GM12878 (cell line): ENCODE results near the gene BIRC5. TPM values are rescaled to one million over a fixed set of nuclear protein-coding genes. Genes with fewer than 3 reads are reported as not detected.

ENCODE experiments used
- BHLHE40 ChIP-seq, 2 experiments: fragments of 450-650 bp in 1 of 2; IDR thresholded peaks; 2 replicates each; pipeline ENCODE4 v1.6.1; 2011 to 2017; ENCODE audit warnings: low read depth in 2 of 2, borderline replicate concordance in 1 of 2, improper control_type of control experiment in 1 of 2, low read length in 1 of 2, mild to moderate bottlenecking in 1 of 2
- CBFB ChIP-seq: IDR thresholded peaks from 2 replicates; pipeline ENCODE4 v1.6.1; 2016; ENCODE audit warnings: antibody characterized with exemption, low read depth
- E4F1 ChIP-seq: fragments of 450-650 bp; IDR thresholded peaks from 2 replicates; pipeline ENCODE4 v1.6.1; 2018; ENCODE audit warnings: borderline replicate concordance, mild to moderate bottlenecking; ENCODE audit not compliant: partially characterized antibody
- EP300 ChIP-seq, 2 experiments: fragments of 150-350 bp in 1 of 2; IDR thresholded peaks; 2 replicates each; pipeline ENCODE4 v1.6.1; 2011 to 2012; ENCODE audit warnings: low read depth in 2 of 2, low read length in 2 of 2, borderline replicate concordance in 1 of 2, improper control_type of control experiment in 1 of 2, inconsistent platforms in 1 of 2; ENCODE audit not compliant: control insufficient read depth in 1 of 2
- MEF2A ChIP-seq: IDR thresholded peaks from 2 replicates; pipeline ENCODE4 v1.6.1; 2011; ENCODE audit warnings: low read depth, mild to moderate bottlenecking, low read length, moderate library complexity; ENCODE audit not compliant: insufficient read depth
- NFYA ChIP-seq: IDR thresholded peaks from 2 replicates; pipeline ENCODE4 v1.6.1; 2011; ENCODE audit warnings: low read depth, mild to moderate bottlenecking, low read length, improper control_type of control experiment, borderline replicate concordance
- PBX3 ChIP-seq: IDR thresholded peaks from 2 replicates; pipeline ENCODE4 v1.6.1; 2011; ENCODE audit warnings: mild to moderate bottlenecking, low read depth, low read length, moderate library complexity; ENCODE audit not compliant: insufficient replicate concordance
- PML ChIP-seq: IDR thresholded peaks from 2 replicates; pipeline ENCODE4 v1.6.1; 2012; ENCODE audit warnings: low read length, inconsistent platforms
- POLR2AphosphoS5 ChIP-seq: IDR thresholded peaks from 2 replicates; pipeline ENCODE4 v1.6.1; 2011; ENCODE audit warnings: mild to moderate bottlenecking, low read length, inconsistent platforms
- RAD21 ChIP-seq: IDR thresholded peaks from 2 replicates; pipeline ENCODE4 v1.6.1; 2011; ENCODE audit warnings: mild to moderate bottlenecking, low read depth, low read length, moderate library complexity; ENCODE audit not compliant: insufficient read depth
- SP1 ChIP-seq: IDR thresholded peaks from one replicate; pipeline ENCODE4 v1.6.1; 2011; ENCODE audit warnings: low read depth, low read length
- SUZ12 ChIP-seq: fragments of 200-600 bp; sonication (generic); IDR thresholded peaks from one replicate; pipeline ENCODE4 v1.6.1; 2018; ENCODE audit warnings: antibody characterized with exemption, mild to moderate bottlenecking; ENCODE audit not compliant: unreplicated experiment
- TCF12 ChIP-seq: IDR thresholded peaks from 2 replicates; pipeline ENCODE4 v1.6.1; 2011; ENCODE audit warnings: low read depth, mild to moderate bottlenecking, low read length
- ZBTB4 ChIP-seq: fragments of 450-650 bp; formaldehyde crosslinking; IDR thresholded peaks from 2 replicates; pipeline ENCODE4 v1.4.0; 2022; ENCODE audit warnings: mild to moderate bottlenecking, moderate library complexity
- ZNF384 ChIP-seq: IDR thresholded peaks from 2 replicates; pipeline ENCODE4 v1.6.1; 2012; ENCODE audit warnings: low read depth, mild to moderate bottlenecking, low read length, improper control_type of control experiment, borderline replicate concordance
- polyA plus RNA-seq, 11 experiments: library from polyadenylated mRNA; depleted of rRNA in 4 of 11; unstranded in 6 of 11; stranded (reverse) in 5 of 11; fragments of >200 nt; fragmentation: Nextera tagmentation in 4 of 11; fragmentation: Illumina TruSeq in 1 of 11; extraction: Ambion mirVana in 4 of 11; extraction: Trizol in 1 of 11; gene quantifications; 1 replicate in 1 of 11; 2 replicates in 10 of 11; pipeline versions ENCODE4 v1.2.1 to v1.2.3, GENCODE V29; 2011 to 2016; ENCODE audit warnings: inconsistent platforms in 2 of 11, missing spikeins in 2 of 11, low read depth in 1 of 11
- total RNA-seq, 4 experiments: library from RNA; depleted of rRNA in 3 of 4; stranded (reverse); fragments of >200 nt in 3 of 4; fragmentation: Illumina TruSeq in 1 of 4; extraction: Trizol in 1 of 4; gene quantifications; 2 replicates each; pipeline versions ENCODE4 v1.2.1 to v1.2.3, GENCODE V29; 2013 to 2021
- TF ChIP-seq, protein P1 (sequence below): fragments of 450-650 bp; IDR thresholded peaks from 2 replicates; pipeline ENCODE4 v1.6.1; 2016; ENCODE audit warnings: mild to moderate bottlenecking
- TF ChIP-seq, protein P2 (sequence below): fragments of 450-650 bp; IDR thresholded peaks from 2 replicates; pipeline ENCODE4 v1.6.1; 2018; ENCODE audit warnings: mild to moderate bottlenecking, low read depth, moderate library complexity; ENCODE audit not compliant: partially characterized antibody

Gene BIRC5
- total and polyA plus RNA-seq, 10 of the 15 experiments (the other 5 are each of a cell fraction or from before 2014, with no cell fraction given), result 41.0 to 175 (median 90.8) TPM

DNA sequence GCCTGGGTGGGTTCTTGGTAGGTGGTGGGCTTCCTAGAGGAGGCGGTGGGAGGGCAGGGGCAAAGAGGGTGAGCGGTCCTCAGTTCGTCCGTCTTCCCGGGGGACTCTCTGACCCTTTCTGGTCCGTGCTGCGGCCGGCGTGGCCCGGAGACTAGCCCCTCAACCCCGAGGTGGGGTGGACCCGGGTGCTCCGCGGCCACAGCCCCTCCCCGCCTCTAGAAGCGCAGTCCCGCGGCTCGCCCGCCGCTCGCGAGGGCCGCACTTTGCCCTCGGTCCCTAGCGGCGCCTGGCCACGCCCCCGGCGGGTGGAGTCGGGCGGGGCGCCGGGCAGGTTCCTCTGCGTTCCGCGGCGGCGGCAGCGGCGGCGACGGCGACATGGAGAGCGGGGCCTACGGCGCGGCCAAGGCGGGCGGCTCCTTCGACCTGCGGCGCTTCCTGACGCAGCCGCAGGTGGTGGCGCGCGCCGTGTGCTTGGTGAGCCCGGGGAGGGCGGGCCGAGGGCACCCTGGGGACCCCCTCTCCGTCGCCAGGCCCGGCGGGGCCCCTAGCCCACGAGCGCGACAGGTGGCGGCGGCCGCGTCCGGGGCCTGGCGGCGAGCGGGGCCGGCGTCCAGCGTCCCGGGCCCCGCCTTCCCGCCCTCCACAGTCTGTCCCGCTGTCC is 45.7 kb upstream of the BIRC5 start, which contains the start of gene SYNGR2 (continued):
- TF ChIP-seq, protein P1, sequence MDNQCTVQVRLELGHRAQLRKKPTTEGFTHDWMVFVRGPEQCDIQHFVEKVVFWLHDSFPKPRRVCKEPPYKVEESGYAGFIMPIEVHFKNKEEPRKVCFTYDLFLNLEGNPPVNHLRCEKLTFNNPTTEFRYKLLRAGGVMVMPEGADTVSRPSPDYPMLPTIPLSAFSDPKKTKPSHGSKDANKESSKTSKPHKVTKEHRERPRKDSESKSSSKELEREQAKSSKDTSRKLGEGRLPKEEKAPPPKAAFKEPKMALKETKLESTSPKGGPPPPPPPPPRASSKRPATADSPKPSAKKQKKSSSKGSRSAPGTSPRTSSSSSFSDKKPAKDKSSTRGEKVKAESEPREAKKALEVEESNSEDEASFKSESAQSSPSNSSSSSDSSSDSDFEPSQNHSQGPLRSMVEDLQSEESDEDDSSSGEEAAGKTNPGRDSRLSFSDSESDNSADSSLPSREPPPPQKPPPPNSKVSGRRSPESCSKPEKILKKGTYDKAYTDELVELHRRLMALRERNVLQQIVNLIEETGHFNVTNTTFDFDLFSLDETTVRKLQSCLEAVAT, result no peak; the same call in 1 of the 2 replicates
- TF ChIP-seq PBX3 (no peak), ZBTB4 (no peak), SUZ12 (no peak), EP300 (IDR thresholded peaks at IDR 0.05; ENCODE audit: borderline replicate concordance in 1 of 2, control insufficient read depth in 1 of 2, low read depth in 2 of 2, low read length in 2 of 2) (no peak), RAD21 (no peak), POLR2AphosphoS5 (peak; percentile 75), ZNF384 (no peak), CBFB (no peak), E4F1 (no peak), TCF12 (no peak), BHLHE40 (IDR thresholded peaks at IDR 0.05; ENCODE audit: borderline replicate concordance in 1 of 2, low read depth in 2 of 2, low read length in 1 of 2) (peak in 1 of 2 experiments; percentile 73; a peak in 2 of 4 replicates), NFYA (no peak), PML (no peak), SP1 (peak; percentile 64), MEF2A (no peak)
- TF ChIP-seq, protein P2, sequence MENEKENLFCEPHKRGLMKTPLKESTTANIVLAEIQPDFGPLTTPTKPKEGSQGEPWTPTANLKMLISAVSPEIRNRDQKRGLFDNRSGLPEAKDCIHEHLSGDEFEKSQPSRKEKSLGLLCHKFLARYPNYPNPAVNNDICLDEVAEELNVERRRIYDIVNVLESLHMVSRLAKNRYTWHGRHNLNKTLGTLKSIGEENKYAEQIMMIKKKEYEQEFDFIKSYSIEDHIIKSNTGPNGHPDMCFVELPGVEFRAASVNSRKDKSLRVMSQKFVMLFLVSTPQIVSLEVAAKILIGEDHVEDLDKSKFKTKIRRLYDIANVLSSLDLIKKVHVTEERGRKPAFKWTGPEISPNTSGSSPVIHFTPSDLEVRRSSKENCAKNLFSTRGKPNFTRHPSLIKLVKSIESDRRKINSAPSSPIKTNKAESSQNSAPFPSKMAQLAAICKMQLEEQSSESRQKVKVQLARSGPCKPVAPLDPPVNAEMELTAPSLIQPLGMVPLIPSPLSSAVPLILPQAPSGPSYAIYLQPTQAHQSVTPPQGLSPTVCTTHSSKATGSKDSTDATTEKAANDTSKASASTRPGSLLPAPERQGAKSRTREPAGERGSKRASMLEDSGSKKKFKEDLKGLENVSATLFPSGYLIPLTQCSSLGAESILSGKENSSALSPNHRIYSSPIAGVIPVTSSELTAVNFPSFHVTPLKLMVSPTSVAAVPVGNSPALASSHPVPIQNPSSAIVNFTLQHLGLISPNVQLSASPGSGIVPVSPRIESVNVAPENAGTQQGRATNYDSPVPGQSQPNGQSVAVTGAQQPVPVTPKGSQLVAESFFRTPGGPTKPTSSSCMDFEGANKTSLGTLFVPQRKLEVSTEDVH, result no peak
